Mesodermal cell (in vitro differentiated cells): Measurements from ENCODE around the gene INO80.
"Not testable (repeated sequence)": the region's sequence is repeated elsewhere in the genome, so short reads cannot be mapped to it uniquely, and the experiment has no call there.

Experiments
- H3K27ac ChIP-seq: 2 replicates; pipeline ENCODE4 v1.7.0; 2013; ENCODE audit warnings: mild to moderate bottlenecking, low read depth, low read length, moderate library complexity; ENCODE audit not compliant: severe bottlenecking
- H3K36me3 ChIP-seq: 2 replicates; pipeline ENCODE4 v1.7.1; 2013; ENCODE audit warnings: mild to moderate bottlenecking, low read length, moderate library complexity; ENCODE audit not compliant: control insufficient read depth, insufficient read depth
- H3K4me1 ChIP-seq: one replicate; pipeline ENCODE4 v1.7.1; 2013; ENCODE audit warnings: mild to moderate bottlenecking, low read length; ENCODE audit not compliant: insufficient read depth, control insufficient read depth, poor library complexity, severe bottlenecking
- H3K4me3 ChIP-seq: 2 replicates; pipeline ENCODE4 v1.7.0; 2013; ENCODE audit warnings: low read length, control low read depth, mild to moderate bottlenecking; ENCODE audit not compliant: insufficient read depth, poor library complexity, severe bottlenecking; ENCODE audit errors: extremely low read depth
- H3K9me3 ChIP-seq: 2 replicates; pipeline ENCODE4 v1.7.1; 2013; ENCODE audit warnings: mild to moderate bottlenecking, low read length, moderate library complexity; ENCODE audit not compliant: control insufficient read depth
- WGBS, 2 experiments: methylation state at CpG; one replicate each; pipeline ENCODE4 v1.1.5; 2013; ENCODE audit warnings: missing lambda C conversion rate in 2 of 2; ENCODE audit not compliant: insufficient coverage in 2 of 2; 5-methylcytosine and 5-hydroxymethylcytosine counted together

The INO80 gene

DNA sequence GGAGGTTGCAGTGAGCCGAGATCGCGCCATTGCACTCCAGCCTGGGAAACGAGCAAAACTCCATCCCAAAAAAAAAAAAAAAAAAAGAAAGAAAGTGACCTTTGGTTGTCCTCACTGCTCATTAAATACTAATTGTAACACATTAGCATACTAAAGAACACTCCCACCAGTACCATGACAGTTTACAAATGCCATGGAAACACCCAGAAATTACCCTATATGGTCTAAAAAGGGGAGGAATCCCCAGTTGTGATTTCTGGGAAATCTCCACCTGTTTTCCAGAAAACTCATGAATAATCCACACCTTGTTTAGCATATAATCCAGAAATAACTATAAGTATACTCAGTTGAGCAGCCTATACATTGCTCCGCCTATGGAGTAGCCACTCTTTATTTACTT is 23.5 kb upstream of the INO80 start:
- H3K9me3 ChIP-seq = no peaks in the 10 kb centered on the region
- H3K4me1 ChIP-seq = no peaks in the 10 kb centered on the region
- H3K27ac ChIP-seq = no peak overlapping the region
- no peak overlapping the region for H3K4me3 ChIP-seq
- WGBS, 2 experiments = no CpG with 5 or more reads among the region's 5 CpGs
- no peaks in the 10 kb centered on the region for H3K36me3 ChIP-seq

DNA sequence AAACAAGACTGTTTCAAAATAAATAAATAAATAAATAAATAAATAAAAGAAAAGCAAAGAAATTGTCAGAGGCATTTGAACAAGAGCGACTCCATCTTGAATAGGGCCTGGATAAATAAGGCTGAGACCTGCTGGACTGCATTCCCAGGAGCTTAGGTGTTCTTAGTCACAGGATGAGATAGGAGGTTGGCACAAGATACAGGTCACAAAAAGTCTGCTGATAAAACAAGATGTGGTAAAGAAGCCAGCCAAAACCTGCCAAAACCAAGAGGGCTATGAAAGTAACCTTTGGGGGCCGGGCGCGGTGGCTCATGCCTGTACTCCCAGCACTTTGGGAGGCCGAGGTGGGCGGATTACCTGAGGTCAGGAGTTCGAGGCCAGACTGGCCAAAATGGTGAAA is 23.0 kb upstream of the INO80 start:
- not testable (repeated sequence) for H3K4me1 ChIP-seq, H3K27ac ChIP-seq, H3K4me3 ChIP-seq, H3K36me3 ChIP-seq, H3K9me3 ChIP-seq
- 94% methylated on average over 7 of the region's 7 CpGs for WGBS, 2 experiments

DNA sequence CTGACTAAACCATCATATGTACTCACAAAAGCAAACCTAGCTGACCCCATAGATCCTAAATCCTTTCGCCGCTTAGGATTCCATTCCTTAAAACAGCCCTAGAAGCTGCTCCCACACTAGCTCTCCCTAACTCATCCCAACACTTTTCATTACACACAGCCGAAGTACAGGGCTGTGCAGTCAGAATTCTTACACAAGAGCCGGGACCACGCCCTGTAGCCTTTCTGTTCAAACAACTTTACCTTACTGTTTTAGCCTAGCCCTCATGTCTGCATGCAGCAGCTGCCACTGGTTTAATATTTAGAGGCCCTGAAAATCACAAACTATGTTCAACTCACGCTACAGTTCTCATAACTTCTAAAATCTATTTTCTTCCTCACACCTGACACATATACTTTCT is 19.5 kb upstream of the INO80 start:
- WGBS, 2 experiments = 78 to 95% methylated on average over 6 of the region's 6 CpGs
- H3K4me1 ChIP-seq, H3K36me3 ChIP-seq: not testable (repeated sequence)

GRCh38 chr15:41133454-41133853 is 17.4 kb upstream of the INO80 start:
- Histone ChIP-seq H3K27ac (no peak overlapping the region), H3K36me3 (no peaks in the 10 kb centered on the region), H3K9me3 (no peaks in the 10 kb centered on the region), H3K4me1 (no peaks in the 10 kb centered on the region), H3K4me3 (no peak overlapping the region)
- WGBS, 2 experiments = 88 to 90% methylated on average over 4 to 10 of the region's 10 CpGs

More for the DNA sequence above, 19.5 kb upstream of the INO80 start:
- not testable (repeated sequence) for H3K4me3 ChIP-seq, H3K9me3 ChIP-seq, H3K27ac ChIP-seq

DNA sequence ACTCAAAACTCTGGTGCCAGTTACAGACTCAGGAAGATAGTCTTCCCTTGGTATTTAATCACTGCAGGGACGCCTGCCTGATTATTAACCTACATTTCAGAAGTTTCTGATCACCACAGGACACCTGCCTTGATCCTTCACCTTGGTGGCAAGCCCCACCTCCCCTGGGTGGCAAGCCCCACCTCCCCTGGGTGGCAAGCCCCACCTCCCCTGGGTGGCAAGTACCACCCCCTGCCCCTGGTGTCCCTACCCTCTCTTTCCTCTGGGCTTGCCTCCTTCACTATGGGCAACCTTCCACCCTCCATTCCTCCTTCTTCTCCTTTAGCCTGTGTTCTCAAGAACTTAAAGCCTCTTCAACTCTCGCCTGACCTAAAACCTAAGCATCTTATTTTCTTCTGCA is 16.0 kb upstream of the INO80 start:
- not testable (repeated sequence) for H3K36me3 ChIP-seq, H3K9me3 ChIP-seq, H3K4me1 ChIP-seq, H3K27ac ChIP-seq, H3K4me3 ChIP-seq
- WGBS, 2 experiments = 76 to 100% methylated on average over 2 of the region's 2 CpGs

DNA sequence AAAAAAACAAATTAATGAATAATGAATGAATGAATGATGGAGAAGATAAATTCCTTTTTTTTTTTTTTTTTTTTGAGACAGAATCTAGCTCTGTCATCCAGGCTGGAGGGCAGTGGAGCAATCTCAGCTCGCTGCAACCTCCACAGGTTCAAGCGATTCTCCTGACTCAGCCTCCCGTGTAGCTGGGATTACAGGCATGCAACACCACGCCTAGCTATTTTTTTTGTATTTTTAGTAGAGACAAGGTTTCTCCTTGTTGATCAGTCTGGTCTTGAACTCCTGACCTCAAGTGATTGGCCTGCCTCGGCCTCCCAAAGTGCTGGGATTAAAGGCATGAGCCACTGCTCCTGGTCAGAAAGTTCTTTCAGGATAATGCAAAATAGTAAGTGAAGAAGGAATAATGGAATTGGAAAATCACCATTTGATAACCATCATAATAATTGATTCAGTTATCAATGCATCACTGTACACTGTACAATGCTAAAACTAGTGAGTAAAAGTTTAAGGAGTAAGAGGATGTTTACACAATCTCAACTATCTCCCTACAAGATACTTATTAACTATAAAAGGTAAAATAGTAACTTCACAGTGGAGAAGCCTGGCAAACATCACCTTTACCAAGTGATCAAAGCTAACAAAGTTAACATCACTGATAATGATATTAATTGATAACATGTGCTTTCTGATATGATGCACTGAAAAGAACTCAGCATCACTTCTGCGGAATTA is 12.3 kb upstream of the INO80 start:
- H3K36me3 ChIP-seq = no peaks in the 10 kb centered on the region
- H3K27ac ChIP-seq = no peak overlapping the region
- H3K4me3 ChIP-seq = no peak overlapping the region
- H3K4me1 ChIP-seq = no peaks in the 10 kb centered on the region
- WGBS, 2 experiments = 84 to 93% methylated on average over 5 of the region's 6 CpGs
- H3K9me3 ChIP-seq = no peaks in the 10 kb centered on the region

DNA sequence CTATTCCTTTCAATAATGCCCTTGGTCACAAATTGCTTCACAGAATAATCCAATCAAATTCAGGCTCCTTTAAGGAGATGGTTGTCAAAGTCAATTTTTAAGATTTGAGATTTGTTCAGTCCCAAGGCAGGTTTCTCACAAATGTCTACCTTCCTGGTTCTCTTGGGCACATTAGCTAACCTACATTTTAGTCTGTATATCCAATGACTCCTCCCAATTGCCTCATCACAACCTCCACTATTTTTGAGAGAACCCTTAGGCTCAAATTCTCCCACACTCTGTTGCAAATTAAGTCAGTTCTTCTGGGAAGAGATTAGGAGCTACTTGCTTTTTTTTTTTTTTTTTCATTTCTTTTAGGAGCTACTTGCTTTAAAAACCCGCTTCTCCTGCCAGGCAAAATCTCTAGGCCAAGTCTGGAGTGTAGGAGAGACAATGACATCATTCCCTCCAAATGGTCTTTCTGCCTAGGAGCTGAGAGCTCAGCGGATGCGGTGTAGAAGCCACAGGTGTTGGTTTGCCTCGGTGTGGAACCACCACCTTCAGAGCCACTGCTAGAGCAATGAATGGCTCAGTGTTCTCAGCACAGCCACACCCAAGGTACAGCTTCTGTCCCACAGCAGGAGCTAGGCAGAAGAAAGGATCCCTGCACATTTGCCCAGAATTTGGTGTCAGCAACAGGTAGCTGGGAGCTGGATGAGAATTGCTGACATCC is 10.0 kb upstream of the INO80 start:
- Histone ChIP-seq H3K27ac (no peak overlapping the region), H3K4me1 (no peaks in the 10 kb centered on the region), H3K36me3 (no peaks in the 10 kb centered on the region), H3K9me3 (no peaks in the 10 kb centered on the region), H3K4me3 (no peak overlapping the region)
- WGBS, 2 experiments = 87 to 95% methylated on average over 4 of the region's 4 CpGs

GRCh38 chr15:41125063-41125669 is 9.1 kb upstream of the INO80 start:
- Histone ChIP-seq H3K4me3 (no peak overlapping the region), H3K36me3 (no peaks in the 10 kb centered on the region), H3K9me3 (no peaks in the 10 kb centered on the region), H3K4me1 (no peaks in the 10 kb centered on the region), H3K27ac (no peak overlapping the region)
- 86% methylated on average over 1 of the region's 1 CpG; no CpG with 5 or more reads in 1 of the 2 experiments for WGBS, 2 experiments

- no peak overlapping the region for H3K4me3 ChIP-seq
- no peaks in the 10 kb centered on the region for H3K36me3 ChIP-seq
- H3K4me1 ChIP-seq = no peaks in the 10 kb centered on the region
- 85 to 100% methylated on average over 2 to 4 of the region's 5 CpGs for WGBS, 2 experiments
- H3K9me3 ChIP-seq = no peaks in the 10 kb centered on the region
- H3K27ac ChIP-seq = no peak overlapping the region
These were observed 8.0 kb upstream of the INO80 start for GRCh38 chr15:41124058-41124457.

DNA sequence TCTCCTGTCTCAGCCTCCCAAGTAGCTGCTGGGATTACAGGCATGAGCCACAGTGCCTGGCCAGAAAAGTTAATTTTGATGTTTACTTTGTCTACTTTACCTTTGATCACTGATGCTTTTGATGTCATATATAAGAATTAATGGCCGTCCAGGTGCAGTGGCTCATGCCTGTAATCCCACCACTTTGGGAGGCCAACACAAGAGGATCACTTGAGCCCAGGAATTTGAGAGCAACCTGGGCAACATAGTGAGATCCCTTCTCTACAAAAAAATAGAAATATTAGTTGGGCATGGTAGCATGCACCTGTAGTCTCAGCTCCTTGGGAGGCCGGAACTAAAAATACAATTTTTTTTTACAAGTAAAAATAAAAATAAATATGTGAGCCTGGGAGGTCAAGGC is 6.8 kb upstream of the INO80 start:
- no peaks in the 10 kb centered on the region for H3K4me1 ChIP-seq
- no peak overlapping the region for H3K27ac ChIP-seq
- no peak overlapping the region for H3K4me3 ChIP-seq
- H3K36me3 ChIP-seq = no peaks in the 10 kb centered on the region
- no peaks in the 10 kb centered on the region for H3K9me3 ChIP-seq
- WGBS, 2 experiments = no CpG with 5 or more reads among the region's 2 CpGs

DNA sequence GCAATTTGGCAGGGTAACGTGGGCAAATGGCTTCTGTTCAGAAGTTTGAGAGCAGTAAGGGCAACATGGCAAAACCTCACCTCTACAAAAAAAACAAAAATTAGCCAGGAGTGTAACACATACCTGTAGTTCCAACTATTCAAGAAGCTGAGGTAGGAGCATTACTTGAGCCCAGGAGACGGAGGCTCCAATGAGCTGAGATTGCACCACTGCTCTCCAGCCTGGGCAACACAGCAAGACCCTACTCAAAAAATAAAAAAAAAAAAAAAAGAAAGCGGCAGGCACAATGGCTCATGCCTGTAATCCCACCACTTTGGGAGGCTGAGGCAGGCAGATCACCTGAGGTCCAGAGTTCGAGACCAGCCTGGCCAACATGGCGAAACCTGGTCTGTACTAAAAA is 5.9 kb upstream of the INO80 start:
- Histone ChIP-seq H3K27ac (no peak overlapping the region), H3K4me3 (no peak overlapping the region), H3K36me3 (no peaks in the 10 kb centered on the region), H3K9me3 (no peaks in the 10 kb centered on the region), H3K4me1 (no peaks in the 10 kb centered on the region)
- WGBS, 2 experiments = 93 to 98% methylated on average over 2 to 4 of the region's 5 CpGs
